Measurements from ENCODE around the gene RETREG1. TPM values are rescaled to one million over a fixed set of nuclear protein-coding genes. Genes with fewer than 3 reads are reported as not detected.

RETREG1 gene
- total and polyA plus RNA-seq, 2 donors (not counting 3 experiments of a cell fraction or from before 2014, with no cell fraction given), result 0.46 TPM; not detected in 1

DNA sequence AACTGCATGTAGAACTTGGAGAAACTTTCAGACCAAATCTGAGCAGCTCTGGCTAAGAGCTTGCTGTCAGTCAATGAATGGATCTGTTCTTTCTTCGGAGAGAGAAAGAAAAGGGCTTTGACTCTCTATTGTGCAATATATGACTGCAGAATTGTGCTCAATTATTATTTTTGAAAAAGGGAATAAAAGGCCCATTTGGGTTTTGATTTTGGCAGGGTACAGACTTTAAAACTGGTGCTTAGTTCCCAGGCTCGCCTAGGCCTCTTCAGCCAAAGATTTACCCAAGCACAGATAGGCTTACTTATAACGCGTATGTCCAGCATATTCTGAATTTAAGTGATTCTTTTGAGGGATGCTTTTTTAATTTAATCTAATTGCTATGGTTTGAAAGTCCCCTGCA is 59.3 kb downstream of the RETREG1 start:
- Histone ChIP-seq H3K9ac (replicated peaks; ENCODE audit: extremely low read depth, insufficient read depth, low read length) (no peak overlapping the region), H3K79me2 (ENCODE audit: control insufficient read depth, insufficient read depth, low read length) (no peaks in the 10 kb centered on the region), H3K9me3 (replicated peaks; ENCODE audit: control insufficient read depth, insufficient read depth, low read length) (no peaks in the 10 kb centered on the region), H3K4me1 (ENCODE audit: control insufficient read depth, extremely low read depth, insufficient read depth, low read length) (no peaks in the 10 kb centered on the region), H3K27ac (ENCODE audit: insufficient read depth, low read depth, low read length) (no peak overlapping the region), H2AFZ (ENCODE audit: low read depth, low read length) (no peak overlapping the region), H4K20me1 (replicated peaks; ENCODE audit: control insufficient read depth, extremely low read depth, insufficient read depth, low read length) (no peaks in the 10 kb centered on the region), H3K27me3 (ENCODE audit: control insufficient read depth in 2 of 2, insufficient read depth in 2 of 2, low read length in 2 of 2) (no peaks in the 10 kb centered on the region), H3K9me1 (replicated peaks; ENCODE audit: control insufficient read depth, extremely low read depth, insufficient read depth, low read length) (no peaks in the 10 kb centered on the region), H3K4me3 (replicated peaks in 1 of 3; ENCODE audit: insufficient read depth in 1 of 3, low read depth in 1 of 3, low read length in 3 of 3) (no peak overlapping the region), H3K36me3 (ENCODE audit: control insufficient read depth in 2 of 2, extremely low read depth in 1 of 2, insufficient read depth in 2 of 2, low read length in 2 of 2) (no peaks in the 10 kb centered on the region), H3K4me2 (ENCODE audit: insufficient read depth, low read length) (no peak overlapping the region)
- BruUV-seq (replicated peaks), result no TSS peak
- intact Hi-C loops (cut with micrococcal nuclease), result no loop called here
- POLR2A ChIA-PET, result no interaction called here
- dilution Hi-C loops (cut with MboI; ENCODE audit: extremely low pct_ligation_motif_present, low sequenced_read_pairs), result no loop called here
- FAIRE-seq, result no peak
- CTCF ChIA-PET, result interaction anchor here (1.7 kb wide), 1 partner anchor 9 kb away, joined by 4 read pairs; no protein-coding TSS in a partner anchor
- no peak for DNase-seq (ENCODE audit: low read depth, low spot score)
- TF ChIP-seq MAX (IDR thresholded peaks at IDR 0.05; ENCODE audit: insufficient read depth, insufficient read length) (no peak), EZH2 (IDR thresholded peaks at IDR 0.05; ENCODE audit: borderline replicate concordance, low read depth, low read length, severe bottlenecking) (no peak), JUN (IDR thresholded peaks at IDR 0.05; ENCODE audit: borderline replicate concordance, insufficient read depth, insufficient read length, low read depth) (no peak), POLR2AphosphoS5 (IDR thresholded peaks at IDR 0.05; ENCODE audit: insufficient read depth, low read depth, low read length) (no peak), POLR2A (IDR thresholded peaks at IDR 0.05; ENCODE audit: low read depth, low read length) (no peak), FOS (IDR thresholded peaks at IDR 0.05; ENCODE audit: borderline replicate concordance, insufficient read depth, low read length) (no peak), MYC (IDR thresholded peaks at IDR 0.05; ENCODE audit: low read depth, low read length) (no peak), GATA2 (IDR thresholded peaks at IDR 0.05; ENCODE audit: insufficient read depth, insufficient read length, low read depth, low read length) (no peak), CTCF (IDR thresholded peaks at IDR 0.05; ENCODE audit: extremely low read depth in 1 of 2, insufficient read depth in 1 of 2, low read depth in 1 of 2, low read length in 2 of 2) (no peak)
